NCI-H146 treated with DMSO at 0.1 percent for 48 hours (cell line): ENCODE measurements around the gene ZDHHC23.

Experiments
- DNase-seq: peaks from one replicate; lab custom pipeline; 2025; ENCODE audit not compliant: unreplicated experiment; lab: John Stamatoyannopoulos, UW

The ZDHHC23 gene, protein sequence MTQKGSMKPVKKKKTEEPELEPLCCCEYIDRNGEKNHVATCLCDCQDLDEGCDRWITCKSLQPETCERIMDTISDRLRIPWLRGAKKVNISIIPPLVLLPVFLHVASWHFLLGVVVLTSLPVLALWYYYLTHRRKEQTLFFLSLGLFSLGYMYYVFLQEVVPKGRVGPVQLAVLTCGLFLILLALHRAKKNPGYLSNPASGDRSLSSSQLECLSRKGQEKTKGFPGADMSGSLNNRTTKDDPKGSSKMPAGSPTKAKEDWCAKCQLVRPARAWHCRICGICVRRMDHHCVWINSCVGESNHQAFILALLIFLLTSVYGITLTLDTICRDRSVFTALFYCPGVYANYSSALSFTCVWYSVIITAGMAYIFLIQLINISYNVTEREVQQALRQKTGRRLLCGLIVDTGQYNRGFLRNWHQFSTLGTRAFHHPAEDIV

DNA sequence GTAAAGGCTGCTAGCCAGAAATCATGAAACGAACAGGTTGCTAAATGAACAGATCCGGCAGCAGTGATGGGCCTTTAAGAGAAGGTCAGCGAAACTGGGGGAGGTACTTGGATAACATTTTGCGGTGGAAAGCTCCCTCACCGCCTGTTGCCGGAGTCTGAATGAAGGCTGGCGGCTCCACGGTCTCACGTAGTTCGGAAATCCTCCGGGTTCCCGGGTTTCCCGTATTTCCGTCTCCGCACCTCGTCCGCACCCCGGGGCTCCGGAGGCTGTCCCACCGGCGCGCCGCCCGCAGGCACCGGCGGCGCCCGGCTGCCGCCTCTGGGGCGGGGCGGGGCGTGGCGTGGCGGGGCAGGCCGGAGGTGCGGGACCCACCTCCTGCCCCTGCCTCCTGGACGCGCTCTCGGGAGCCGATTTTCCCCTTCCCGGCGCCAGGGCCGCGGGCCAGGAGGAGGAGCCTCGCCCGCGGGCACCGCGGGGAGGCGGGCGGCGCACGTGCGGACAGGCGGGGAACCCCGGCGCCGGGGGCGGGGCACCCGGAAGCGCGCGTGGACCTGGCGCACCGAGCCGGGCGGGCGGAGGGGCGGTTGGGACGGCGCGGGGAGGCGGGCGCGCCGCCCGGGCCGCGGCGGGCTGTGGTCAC is at the start of gene ZDHHC23:
Gene ZDHHC23 (plus strand): TSS at position 642 of the 643 bp plus-strand sequence. CDS start 790 bp downstream, outside the sequence.
- peak; percentile 89 for DNase-seq

- DNase-seq = no peak
Measured at GRCh38 chr3:113898892-113899291, 48.9 kb upstream of the ZDHHC23 start.

DNA sequence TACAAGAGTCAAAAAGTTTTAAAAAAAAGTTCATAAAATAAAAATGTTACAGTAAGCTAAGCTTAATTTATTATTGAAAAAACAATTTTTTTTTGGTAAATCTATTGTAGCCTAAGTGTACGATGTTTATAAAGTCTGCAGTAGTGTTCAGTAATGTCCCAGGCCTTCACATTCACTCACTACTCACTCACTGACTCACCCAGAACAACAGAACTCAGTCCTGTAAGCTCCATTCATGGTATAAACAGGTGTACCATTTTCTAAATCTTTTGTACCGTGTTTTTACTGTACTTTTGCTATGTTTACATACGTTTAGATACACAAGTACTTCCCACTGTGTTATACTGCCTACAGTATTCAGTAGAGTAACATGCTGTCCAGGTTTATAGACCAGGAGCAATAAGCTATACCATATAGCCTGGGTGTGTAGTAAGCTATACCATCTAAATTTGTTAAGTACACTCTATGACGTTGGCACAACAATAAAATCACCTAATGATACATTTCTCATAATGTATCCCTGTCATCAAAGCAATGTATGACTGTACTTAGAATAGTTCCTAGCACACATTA is 41.2 kb upstream of the ZDHHC23 start:
- no peak for DNase-seq

DNA sequence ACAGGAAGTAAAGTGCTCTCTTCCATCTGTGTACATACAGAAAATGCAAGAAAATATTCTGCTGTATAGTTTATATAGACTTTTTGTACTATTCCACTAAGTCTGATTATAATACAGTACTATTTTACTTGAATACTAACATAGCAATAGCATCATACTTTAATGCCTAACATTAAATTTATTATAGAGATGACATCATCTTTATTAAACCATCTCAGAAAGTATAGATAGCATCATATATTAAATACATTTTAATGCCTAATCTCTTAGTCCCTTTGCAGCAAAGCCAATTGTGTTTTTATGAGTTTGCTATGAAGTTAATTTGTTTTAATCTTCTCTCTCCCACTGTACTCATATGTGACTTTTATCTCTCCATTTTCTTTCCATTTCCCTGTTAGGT is 39.7 kb upstream of the ZDHHC23 start:
- DNase-seq = no peak

DNA sequence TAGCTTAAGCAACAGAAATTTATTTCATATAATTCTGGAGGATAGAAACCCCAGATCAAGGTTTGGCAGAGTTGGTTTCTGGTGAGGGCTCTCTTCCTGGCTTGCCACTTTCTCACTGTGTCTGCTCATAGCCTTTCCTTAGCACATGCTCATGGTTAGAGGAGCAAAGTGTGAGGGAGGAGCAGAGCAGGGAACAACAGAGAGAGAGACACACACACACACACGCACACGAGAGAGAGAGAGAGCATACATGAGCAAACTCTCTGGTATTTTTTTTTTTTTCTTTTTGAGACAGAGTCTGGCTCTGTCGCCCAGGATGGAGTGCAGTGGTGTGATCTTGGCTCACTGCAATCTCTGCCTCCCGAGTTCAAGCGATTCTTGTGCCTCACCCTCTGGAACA is 36.8 kb upstream of the ZDHHC23 start:
- DNase-seq = no peak

- DNase-seq = peak; percentile 72
Measured at GRCh38 chr3:113912552-113913236, 35.1 kb upstream of the ZDHHC23 start.

GRCh38 chr3:113914646-113915045 is 33.2 kb upstream of the ZDHHC23 start:
- DNase-seq = no peak

- no peak for DNase-seq
Measured at GRCh38 chr3:113927556-113927955, 20.3 kb upstream of the ZDHHC23 start.

DNA sequence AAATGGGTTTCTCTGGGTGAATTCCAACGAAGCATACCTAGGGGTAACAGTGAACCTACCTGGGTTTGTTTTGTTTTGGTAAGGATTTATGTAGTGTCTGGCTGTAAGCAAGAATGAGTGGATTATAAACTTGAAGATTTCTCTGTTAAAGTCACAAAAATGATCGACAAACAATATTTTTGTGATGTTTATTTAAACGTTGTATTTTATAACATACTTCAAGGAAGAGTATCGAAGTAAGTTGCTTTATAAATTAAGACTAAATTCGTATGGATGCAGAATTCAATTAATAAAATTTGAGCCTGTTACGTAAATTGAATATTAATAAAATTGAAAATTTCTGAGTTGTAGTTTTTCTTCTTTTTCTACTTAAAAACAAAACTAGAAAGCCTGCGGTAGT is 982 bp upstream of the ZDHHC23 start:
- no peak for DNase-seq

DNA sequence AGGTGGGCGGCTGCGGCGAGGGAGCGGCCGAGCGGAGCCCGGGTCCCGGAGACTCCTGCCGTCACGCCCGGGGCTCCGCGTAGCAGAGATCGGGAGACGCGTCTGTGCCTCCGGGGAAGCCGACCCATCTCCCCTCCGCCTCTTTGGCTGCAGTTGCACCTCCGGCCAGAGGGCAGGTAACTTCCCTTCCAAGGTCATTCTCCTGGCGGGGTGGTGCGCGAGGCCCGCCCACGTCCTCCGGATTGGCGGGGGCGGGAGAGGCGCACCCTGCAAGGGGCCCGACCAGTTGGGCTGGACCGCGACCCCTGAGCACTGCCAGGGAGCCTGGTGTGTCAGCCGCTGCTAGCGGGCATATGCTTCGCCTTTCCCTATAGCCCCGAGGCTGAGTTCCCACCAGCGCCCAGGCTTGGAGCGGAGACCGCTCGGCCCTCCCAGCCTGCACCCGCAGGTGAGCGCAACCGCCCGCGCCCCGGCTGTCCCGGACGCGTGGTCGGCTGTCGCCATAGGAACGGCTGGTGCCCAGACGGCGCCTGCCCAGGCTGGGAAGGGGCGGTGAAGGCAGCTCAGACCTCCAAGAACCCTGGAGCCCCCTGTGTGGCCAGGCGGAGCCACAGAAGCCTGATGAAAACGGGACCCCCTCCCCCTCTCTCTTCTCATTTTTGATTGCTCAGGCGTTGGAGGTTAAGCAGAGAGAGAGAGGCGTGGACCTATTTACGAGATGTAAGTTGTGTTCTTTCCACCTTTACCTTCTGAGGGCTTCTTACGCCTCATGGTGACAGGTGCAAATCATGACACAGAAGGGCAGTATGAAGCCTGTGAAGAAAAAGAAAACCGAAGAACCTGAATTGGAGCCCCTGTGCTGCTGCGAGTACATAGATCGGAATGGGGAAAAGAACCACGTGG is 453 bp downstream of the ZDHHC23 start:
- DNase-seq = peak; percentile 64

DNA sequence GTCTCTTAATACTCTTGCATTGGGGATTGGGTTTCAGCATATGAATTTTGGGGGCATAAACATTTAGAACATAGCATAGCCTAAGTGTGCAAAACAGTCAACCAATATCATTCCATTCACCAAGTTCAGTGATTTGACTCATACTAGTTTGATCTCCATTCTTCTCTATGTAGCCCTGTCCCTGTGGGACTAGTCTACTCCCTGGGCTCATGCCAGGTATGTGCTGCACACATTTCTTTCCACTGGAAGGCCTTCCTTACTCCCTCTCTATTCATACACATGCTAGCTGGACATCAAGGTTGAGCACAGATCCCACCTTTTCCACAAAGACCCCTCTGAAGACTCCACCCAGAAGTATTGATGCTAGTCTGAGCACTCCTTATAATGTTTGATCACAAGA is 5.1 kb downstream of the ZDHHC23 start:
- no peak for DNase-seq

GRCh38 chr3:113953677-113954076 is 5.9 kb downstream of the ZDHHC23 start:
- DNase-seq = no peak

GRCh38 chr3:113954091-113954685 is 6.4 kb downstream of the ZDHHC23 start:
- DNase-seq = no peak

DNA sequence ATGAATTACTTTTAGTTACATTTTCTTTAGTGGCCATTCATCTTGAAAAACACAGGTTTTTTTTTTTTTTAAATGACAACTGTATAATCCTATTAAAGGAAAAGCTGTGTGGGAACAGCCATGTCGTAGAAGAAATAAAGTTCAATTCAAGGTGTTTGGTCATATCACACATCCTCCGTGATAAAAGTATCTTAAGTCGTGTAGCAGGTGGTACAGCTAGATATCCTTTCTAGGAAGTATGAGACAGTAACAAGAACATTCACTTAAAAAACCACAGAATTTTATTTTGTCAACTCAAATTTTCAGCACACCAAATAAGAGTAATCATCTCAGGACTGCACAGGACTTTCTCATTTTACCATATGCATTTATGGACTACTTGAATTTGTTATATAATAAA is 16.1 kb downstream of the ZDHHC23 start:
- no peak for DNase-seq

DNA sequence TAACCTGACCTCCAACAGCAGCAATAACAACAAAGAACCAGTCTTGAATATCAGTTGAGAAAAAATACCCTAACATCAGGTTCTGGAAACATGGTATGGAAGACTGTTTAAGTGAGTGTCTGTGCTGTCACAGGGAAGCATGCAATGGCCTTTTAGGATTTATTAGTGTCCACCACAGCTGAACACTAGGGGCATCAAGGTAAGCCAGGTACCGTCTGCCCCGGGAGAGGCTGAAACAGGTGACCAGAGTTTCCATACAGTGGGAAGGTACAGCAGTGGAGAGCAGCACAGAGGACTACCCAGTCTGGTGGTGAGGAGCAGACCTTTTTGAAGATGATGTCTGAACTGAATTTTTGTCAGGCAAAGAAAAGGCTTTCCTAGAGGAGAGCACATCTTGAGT is 18.4 kb downstream of the ZDHHC23 start:
- no peak for DNase-seq

- DNase-seq = no peak
Measured at GRCh38 chr3:113968986-113969385, 21.2 kb downstream of the ZDHHC23 start.

GRCh38 chr3:113977822-113978221 is 30.0 kb downstream of the ZDHHC23 start:
- DNase-seq = no peak

- no peak for DNase-seq
Measured at GRCh38 chr3:113979916-113980315, 32.1 kb downstream of the ZDHHC23 start.

GRCh38 chr3:113981803-113982202 is 34.0 kb downstream of the ZDHHC23 start:
- peak; percentile 54 for DNase-seq

DNA sequence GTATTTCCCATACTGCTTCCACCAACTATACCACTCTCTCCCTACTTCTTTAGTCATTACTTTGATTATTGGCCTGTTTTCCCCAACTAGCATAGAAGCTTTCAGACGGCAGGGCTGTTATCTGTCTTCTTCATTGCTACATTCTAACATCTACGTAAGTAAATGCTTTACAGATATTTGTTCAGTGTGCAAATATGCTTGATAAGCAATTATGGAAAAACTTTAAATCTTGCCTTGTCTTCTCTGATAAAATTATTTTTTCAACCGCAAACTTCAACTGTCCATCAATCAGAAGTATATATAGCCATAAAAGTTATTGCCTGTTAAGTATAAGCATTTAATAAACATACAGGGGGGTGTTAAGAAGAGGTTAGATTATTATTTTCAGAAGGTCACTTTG is 35.7 kb downstream of the ZDHHC23 start:
- no peak for DNase-seq
